GM19351 (cell line): ENCODE measurements around the gene LRRC70.
A peak's percentile ranks its signal among the peaks of the same experiment; 100 is the strongest.
"Not testable (repeated sequence)": the region's sequence is repeated elsewhere in the genome, so short reads cannot be mapped to it uniquely, and the experiment has no call there.

ENCODE experiments used
- ATAC-seq: cut with Tn5 transposase; IDR thresholded peaks from one replicate; pipeline ENCODE4 v1.9.1; 2021; ENCODE audit warnings: mild to moderate bottlenecking, moderate library complexity; ENCODE audit not compliant: unreplicated experiment

The LRRC70 gene

GRCh38 chr5:62578540-62578939 lies at the start of gene LRRC70:
Gene LRRC70 (plus strand): TSS chr5:62578819. CDS start chr5:62579439, 620 bp downstream.
- peak; percentile 90 for ATAC-seq

- ATAC-seq, result no peak
Observed at GRCh38 chr5:62533597-62533996, 45.0 kb upstream of the LRRC70 start.

- ATAC-seq, result no peak
Observed at GRCh38 chr5:62534461-62535236, 44.0 kb upstream of the LRRC70 start.

- no peak for ATAC-seq
Observed at GRCh38 chr5:62536232-62536631, 42.4 kb upstream of the LRRC70 start.

- ATAC-seq, result no peak
Observed at GRCh38 chr5:62536783-62537182, 41.8 kb upstream of the LRRC70 start.

GRCh38 chr5:62538017-62538942 lies 40.3 kb upstream of the LRRC70 start:
- ATAC-seq, result peak; percentile 64

- ATAC-seq, result no peak
Observed at GRCh38 chr5:62542720-62543119, 35.9 kb upstream of the LRRC70 start.

- no peak for ATAC-seq
Observed at GRCh38 chr5:62547945-62548630, 30.5 kb upstream of the LRRC70 start.

- ATAC-seq, result no peak
Observed at GRCh38 chr5:62550103-62550502, 28.5 kb upstream of the LRRC70 start.

- no peak for ATAC-seq
Observed at GRCh38 chr5:62555930-62556329, 22.7 kb upstream of the LRRC70 start.

GRCh38 chr5:62558941-62559340 lies 19.7 kb upstream of the LRRC70 start:
- no peak for ATAC-seq

- ATAC-seq, result no peak
Observed at GRCh38 chr5:62560786-62561185, 17.8 kb upstream of the LRRC70 start.

- no peak for ATAC-seq
Observed at GRCh38 chr5:62561896-62562295, 16.7 kb upstream of the LRRC70 start.

- ATAC-seq, result no peak
Observed at GRCh38 chr5:62562867-62563266, 15.8 kb upstream of the LRRC70 start.

- no peak for ATAC-seq
Observed at GRCh38 chr5:62564101-62564500, 14.5 kb upstream of the LRRC70 start.

- not testable (repeated sequence) for ATAC-seq
Observed at GRCh38 chr5:62565740-62566139, 12.9 kb upstream of the LRRC70 start.

GRCh38 chr5:62568143-62568542 lies 10.5 kb upstream of the LRRC70 start:
- ATAC-seq, result no peak

- no peak for ATAC-seq
Observed at GRCh38 chr5:62568800-62569432, 9.7 kb upstream of the LRRC70 start.

- ATAC-seq, result no peak
Observed at GRCh38 chr5:62569470-62569869, 9.1 kb upstream of the LRRC70 start.

- no peak for ATAC-seq
Observed at GRCh38 chr5:62572918-62573514, 5.6 kb upstream of the LRRC70 start.
